ENCODE measurements around the gene KICS2.

DNA sequence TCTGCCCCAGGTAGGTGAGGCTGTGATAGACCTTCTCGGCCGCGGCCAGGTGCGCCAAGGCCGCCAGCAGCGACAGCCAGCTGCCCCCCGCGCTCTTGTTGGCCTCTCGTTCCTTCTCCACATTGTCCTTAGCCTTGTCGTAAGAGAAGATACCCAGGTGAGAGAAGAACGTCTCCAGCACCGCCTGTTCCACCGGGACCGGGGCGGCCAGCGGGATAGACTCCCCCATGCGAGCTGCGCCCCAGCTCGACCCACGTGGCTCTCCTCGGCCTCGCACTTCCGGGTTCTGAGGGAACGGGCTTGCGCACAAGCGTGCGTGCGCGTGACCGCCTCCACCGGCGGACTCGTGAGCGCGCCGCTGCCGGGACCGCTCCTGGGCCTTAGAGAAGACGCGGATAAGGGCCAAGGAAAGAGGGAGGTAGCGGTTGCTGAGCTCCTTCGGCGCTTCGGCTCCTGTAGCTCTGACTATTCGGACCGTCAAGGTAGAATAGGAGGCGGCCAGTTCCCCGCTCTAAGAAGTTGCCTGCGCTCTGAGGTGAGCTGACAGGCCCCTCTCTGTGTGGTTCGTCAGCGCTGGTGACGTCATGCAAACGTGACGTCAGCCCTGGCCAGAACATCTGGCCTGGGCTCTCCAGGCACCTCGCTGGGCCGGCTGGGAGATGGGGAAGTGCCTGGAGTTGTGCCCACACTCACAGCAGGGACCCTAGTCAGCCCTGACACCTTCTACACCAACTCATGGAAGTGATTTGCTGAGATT, at the start of gene KICS2:
- TF ChIP-seq TAF1 (IDR thresholded peaks at IDR 0.05; ENCODE audit: borderline replicate concordance, low read depth, low read length) (peak; percentile 41; the same call in 1 of the 2 replicates), POLR2AphosphoS5 (IDR thresholded peaks at IDR 0.05; ENCODE audit: low read depth, low read length) (peak; percentile 85), POLR2A (IDR thresholded peaks at IDR 0.05; ENCODE audit: low read depth, low read length) (peak; percentile 92)

All from GM12892 (cell line).